ENCODE results near the gene F8.
"Not testable (repeated sequence)": the region's sequence is repeated elsewhere in the genome, so short reads cannot be mapped to it uniquely, and the experiment has no call there.

The F8 gene

DNA sequence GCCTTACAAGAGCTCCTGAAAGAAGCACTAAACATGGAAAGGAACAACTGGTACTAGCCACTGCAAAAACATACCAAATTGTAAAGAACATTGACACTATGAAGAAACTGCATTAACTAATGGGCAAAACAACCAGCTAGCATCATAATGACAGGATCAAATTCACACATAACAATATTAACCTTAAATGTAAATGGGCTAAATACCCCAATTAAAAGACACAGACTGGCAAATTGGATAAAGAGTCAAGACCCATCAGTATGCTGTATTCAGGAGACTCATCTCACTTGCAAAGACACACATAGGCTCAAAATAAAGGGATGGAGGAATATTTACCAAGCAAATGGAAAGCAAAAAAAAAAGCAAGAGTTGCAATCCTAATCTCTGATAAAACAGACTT, 154.0 kb downstream of the F8 start:
- DNase-seq: not testable (repeated sequence)

DNA sequence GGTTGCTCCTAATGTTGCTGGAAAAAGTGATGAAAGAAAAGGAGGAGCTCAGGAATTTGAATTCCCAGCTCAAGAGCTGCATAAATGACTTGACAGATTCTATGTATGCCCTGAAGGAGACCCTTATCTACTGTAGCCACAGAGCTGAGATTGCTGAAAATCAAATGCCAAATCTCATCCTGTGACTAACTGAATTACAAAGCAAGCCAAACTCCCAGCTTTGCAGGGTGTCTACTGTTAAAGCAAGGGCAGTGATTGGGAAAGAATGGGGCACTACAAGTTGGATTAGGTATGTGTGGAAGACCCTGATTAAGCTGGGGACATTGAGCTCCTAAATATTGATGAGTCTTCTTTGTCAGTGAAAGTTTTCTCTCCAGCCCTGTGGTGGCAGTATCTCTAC, 167.3 kb downstream of the F8 start:
- no peak for DNase-seq

GRCh38 chrX:154850957-154851611, 171.4 kb downstream of the F8 start:
- no peak for DNase-seq

DNA sequence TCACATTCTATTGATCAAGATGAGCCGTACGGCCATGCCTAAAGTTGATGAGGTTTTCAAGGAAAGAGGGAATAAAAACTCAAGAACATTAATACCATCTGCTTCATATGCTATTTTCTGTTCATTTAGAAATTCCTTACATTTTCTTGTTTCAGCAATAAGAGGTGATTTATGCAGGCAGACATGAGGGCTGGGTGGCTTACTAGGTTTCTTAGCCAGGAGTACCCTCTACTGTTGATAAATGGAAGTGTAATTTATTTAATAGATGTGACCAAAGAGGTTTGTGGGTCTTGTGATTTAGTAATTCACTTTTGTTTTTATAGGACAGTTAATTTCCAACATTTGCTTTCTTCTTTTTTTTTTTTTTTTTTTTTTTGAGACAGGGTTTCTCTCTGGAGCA, 181.7 kb downstream of the F8 start:
- DNase-seq: no peak

- no peak for DNase-seq
Observed at GRCh38 chrX:154836163-154836562, 186.4 kb downstream of the F8 start.

DNA sequence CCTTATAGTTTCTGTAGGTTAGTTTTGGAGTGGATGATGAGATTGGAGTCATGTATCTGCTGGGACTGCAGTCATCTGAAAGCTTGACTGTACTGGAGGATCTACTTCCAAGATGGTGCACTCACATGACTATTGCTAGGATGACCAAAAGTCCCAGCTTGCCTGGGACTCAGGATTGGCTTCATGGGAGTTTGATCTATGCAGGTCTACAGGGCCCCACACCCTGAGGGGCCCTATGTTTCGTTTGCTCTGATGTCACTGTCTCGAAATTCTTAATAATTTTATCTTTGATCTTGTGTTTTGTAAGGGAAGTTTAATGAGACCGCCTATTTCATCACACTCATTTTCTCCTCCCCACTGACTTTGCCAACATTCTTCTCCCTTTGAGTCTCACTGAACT, 188.0 kb downstream of the F8 start, which contains the start of gene SMIM9:
Gene SMIM9, minus strand, starts transcription at position 101 of the 400 bp plus-strand sequence. CDS start 3,806 bp downstream, outside the sequence.
- no peak for DNase-seq

DNA sequence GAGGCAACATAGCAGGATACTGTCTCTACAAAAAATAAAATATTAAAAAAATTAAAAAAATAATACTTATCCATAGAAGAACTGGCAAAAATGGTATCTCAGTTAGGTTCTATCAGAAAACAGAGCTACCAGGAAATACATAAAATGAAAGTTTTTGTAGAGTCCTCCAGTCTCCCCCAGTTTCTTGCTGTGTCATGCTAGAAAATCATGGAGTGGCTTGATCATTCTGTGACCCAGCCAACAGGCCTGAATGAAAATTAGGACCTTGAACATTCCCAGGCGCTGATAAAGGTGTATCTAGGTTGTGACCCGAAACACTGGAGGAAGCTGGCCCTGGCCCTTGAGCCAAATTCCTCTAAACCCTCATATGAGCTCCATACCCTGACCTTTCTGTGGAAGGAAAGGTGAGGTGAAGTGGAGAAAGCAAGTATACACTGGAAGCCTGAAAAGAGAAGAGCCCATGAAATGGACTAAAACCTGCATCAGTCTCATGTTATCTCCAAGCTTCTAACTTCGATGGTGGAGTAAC, 188.7 kb downstream of the F8 start:
- no peak for DNase-seq

- no peak for DNase-seq
Observed at GRCh38 chrX:154829926-154830442, 192.5 kb downstream of the F8 start.

GRCh38 chrX:154829134-154829533, 193.4 kb downstream of the F8 start:
- DNase-seq: no peak

DNA sequence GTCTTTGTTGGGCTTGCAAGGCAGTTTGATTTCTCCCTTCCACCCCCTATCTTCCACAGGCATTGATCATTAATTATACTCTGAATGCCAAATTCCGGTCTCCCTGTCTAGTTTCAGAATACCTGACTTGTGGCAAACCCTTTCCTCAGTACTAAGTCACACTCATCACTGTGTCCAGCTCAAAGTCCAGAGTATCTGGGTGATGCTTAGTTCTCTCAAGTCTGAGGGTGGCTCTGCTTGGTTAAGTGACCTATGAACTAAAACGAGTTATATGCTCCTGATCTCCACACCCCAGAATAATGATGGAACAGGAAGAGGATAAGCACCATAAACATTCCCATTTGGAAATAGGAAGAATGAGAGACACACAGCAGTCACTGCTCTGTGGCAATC, 194.5 kb downstream of the F8 start:
- DNase-seq: no peak

DNA sequence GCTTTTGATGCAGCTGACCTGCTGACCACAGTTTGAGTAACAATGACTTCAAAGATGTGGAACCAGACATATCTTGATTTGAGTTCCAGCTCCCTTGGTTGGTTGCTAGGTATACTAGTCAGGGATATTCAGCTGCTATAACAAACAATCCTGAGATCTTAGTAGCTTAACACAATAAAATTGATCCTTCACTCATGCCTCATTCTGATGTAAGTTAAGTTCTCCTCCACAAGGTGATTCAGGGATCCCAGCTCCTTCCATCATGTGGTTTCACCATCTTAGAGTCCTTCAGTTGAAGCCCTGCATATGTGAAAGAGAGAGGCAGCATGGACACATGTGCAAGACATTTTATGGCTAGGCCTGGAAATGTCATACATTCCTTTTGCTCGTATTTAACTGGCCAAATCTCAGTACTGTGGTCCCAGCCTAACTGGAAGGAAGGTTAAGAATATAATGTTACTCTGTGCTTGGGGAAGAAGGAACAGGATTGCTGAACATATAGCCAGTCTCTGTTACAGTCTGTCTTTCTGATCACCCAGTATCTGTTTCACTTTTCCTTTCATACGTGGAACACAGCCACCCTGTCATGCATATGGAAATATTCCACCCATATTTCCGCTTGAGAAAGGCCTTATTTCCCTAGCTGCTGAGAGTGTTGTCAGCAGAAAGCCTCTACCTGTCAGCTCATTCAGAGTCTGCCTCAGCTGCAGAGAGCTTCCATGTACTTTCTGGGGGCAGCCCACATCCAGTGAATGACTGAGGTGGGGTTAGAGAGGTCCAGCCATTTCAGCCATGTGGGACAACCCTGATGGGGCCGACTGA, 195.1 kb downstream of the F8 start:
- DNase-seq: no peak

DNA sequence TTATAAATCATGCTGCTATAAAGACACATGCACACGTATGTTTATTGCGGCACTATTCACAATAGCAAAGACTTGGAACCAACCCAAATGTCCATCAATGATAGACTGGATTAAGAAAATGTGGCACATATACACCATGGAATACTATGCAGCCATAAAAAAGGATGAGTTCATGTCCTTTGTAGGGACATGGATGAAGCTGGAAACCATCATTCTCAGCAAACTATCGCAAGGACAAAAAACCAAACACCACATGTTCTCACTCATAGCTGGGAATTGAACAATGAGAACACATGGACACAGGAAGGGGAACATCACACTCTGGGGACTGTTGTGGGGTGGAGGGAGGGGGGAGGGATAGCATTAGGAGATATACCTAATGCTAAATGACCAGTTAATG, 196.9 kb downstream of the F8 start:
- not testable (repeated sequence) for DNase-seq

- no peak for DNase-seq
Observed at GRCh38 chrX:154824638-154825037, 197.9 kb downstream of the F8 start.

- DNase-seq: no peak
Observed at GRCh38 chrX:154822029-154822428, 200.5 kb downstream of the F8 start.

DNA sequence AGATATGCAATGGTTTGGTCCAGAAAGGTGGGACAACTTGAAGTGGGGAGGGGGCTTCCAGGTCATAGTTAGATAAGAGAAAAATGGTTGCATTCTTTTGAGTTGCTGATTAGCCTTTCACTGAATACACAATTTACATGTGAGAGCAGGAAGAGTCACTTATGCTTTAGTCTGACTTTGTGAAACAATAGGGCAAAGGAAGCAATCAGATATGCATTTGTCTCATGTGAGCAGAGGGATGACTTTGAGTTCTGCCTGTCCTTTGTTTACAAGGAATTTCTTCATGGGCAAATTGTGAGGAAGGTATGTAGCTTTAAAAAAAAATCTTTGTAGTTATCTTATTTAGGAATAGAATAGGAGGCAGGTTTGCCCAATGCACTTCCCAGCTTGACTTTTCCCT, 201.0 kb downstream of the F8 start:
- DNase-seq: no peak

GRCh38 chrX:154819771-154820341, 202.7 kb downstream of the F8 start:
- DNase-seq: no peak

DNA sequence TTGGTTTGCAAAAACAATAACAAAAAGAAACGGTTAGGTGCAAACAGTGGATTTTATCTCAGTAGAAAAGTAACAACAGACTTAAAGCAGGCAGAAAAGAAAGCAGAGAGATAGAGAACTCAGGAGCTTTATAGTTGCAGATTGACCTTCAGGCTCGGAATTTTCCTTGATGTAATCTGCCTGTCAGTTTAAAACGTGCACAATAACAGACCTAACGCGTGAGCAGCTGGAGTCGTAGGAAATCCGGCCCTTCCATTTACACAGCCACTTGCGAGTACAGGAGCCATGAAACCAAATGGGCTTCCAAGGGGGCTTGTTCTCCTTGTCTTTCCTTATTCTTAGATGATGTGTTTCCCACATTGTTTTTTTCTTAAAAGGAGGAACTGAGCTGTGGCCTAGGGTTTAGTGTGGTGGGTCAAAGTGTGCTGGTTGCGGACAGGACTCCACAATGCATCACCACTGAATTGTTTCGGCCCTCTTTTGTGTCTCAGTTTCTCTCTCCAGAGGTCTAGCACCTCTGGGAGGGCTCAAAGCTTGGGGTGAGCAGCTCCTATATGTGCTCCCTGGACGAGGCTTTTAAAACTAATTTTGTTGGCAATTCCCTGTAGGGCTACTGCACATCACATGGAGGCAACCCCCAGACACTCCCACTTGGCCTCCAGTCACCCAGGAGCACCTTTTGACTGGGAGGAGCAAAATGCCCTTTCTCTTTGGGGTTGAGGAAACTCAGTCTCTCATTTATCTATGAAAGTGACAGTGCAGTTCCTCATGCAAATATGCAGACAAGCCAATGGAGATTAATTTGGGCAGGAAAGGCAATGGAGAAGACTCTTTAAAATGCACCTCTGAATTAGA, 203.4 kb downstream of the F8 start:
- DNase-seq: no peak

- DNase-seq: not testable (repeated sequence)
Observed at GRCh38 chrX:154817048-154817618, 205.4 kb downstream of the F8 start.

GRCh38 chrX:154816326-154816898, 206.1 kb downstream of the F8 start:
- DNase-seq: not testable (repeated sequence)

DNA sequence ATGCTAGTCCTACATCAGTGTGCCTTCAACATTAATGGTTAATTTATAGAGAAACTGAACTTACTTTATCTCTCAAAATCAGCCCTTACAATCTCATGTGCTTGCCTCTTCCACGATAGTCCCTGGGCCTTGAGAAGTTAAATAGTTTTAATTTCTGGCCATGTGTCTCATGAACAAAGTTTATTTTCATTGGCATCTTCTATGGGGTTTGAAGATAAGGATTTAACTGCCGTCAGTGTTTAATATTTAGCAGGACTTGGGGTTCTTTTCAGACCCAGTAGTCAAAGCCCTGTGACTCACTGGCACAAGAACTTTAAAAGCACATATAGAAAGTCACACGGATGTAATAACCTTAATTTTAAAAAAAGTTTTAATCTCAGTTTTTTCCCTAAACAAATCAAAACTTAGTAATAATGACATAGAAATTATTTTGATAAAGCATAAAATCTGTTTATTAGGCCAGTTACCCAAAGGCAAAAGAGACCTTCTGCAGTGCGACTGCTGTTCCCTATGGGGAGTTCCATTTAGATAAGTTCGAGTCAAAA, 207.2 kb downstream of the F8 start:
- DNase-seq: no peak

- no peak for DNase-seq
Observed at GRCh38 chrX:154813801-154814200, 208.7 kb downstream of the F8 start.

All from CD4-positive, alpha-beta T cell treated with Interferon gamma for 1 hour (primary cell).